Measurements from ENCODE around the gene MAP3K2. TPM values are rescaled to one million over a fixed set of nuclear protein-coding genes. Genes with fewer than 3 reads are reported as not detected.

The MAP3K2 gene
- total and polyA plus RNA-seq, 2 donors (not counting 3 experiments of a cell fraction or from before 2014, with no cell fraction given) = 3.4 to 25.7 TPM

GRCh38 chr2:127437056-127437455 is 49.3 kb upstream of the MAP3K2 start:
- Histone ChIP-seq H3K27ac (ENCODE audit: insufficient read depth, low read depth, low read length) (no peak overlapping the region), H4K20me1 (replicated peaks; ENCODE audit: control insufficient read depth, extremely low read depth, insufficient read depth, low read length) (no peaks in the 10 kb centered on the region), H3K36me3 (ENCODE audit: control insufficient read depth in 2 of 2, extremely low read depth in 1 of 2, insufficient read depth in 2 of 2, low read length in 2 of 2) (no peaks in the 10 kb centered on the region), H3K4me3 (replicated peaks in 1 of 3; ENCODE audit: insufficient read depth in 1 of 3, low read depth in 1 of 3, low read length in 3 of 3) (no peak overlapping the region), H3K9ac (replicated peaks; ENCODE audit: extremely low read depth, insufficient read depth, low read length) (no peak overlapping the region), H3K79me2 (ENCODE audit: control insufficient read depth, insufficient read depth, low read length) (no peaks in the 10 kb centered on the region), H2AFZ (ENCODE audit: low read depth, low read length) (no peak overlapping the region), H3K4me2 (ENCODE audit: insufficient read depth, low read length) (no peak overlapping the region), H3K27me3 (ENCODE audit: control insufficient read depth in 2 of 2, insufficient read depth in 2 of 2, low read length in 2 of 2) (no peaks in the 10 kb centered on the region), H3K9me1 (replicated peaks; ENCODE audit: control insufficient read depth, extremely low read depth, insufficient read depth, low read length) (no peaks in the 10 kb centered on the region), H3K9me3 (replicated peaks; ENCODE audit: control insufficient read depth, insufficient read depth, low read length) (no peaks in the 10 kb centered on the region), H3K4me1 (ENCODE audit: control insufficient read depth, extremely low read depth, insufficient read depth, low read length) (no peaks in the 10 kb centered on the region)
- DNase-seq (ENCODE audit: low read depth, low spot score) (no peak), FAIRE-seq (no peak)
- dilution Hi-C loops (cut with MboI; ENCODE audit: extremely low pct_ligation_motif_present, low sequenced_read_pairs) (no loop called here), intact Hi-C loops (cut with micrococcal nuclease) (no loop called here)
- no peak for TF ChIP-seq CTCF (IDR thresholded peaks at IDR 0.05; ENCODE audit: extremely low read depth in 1 of 2, insufficient read depth in 1 of 2, low read depth in 1 of 2, low read length in 2 of 2)
- no peak for TF ChIP-seq POLR2AphosphoS5 (IDR thresholded peaks at IDR 0.05; ENCODE audit: insufficient read depth, low read depth, low read length)
- no peak for TF ChIP-seq EZH2 (IDR thresholded peaks at IDR 0.05; ENCODE audit: borderline replicate concordance, low read depth, low read length, severe bottlenecking)
- TF ChIP-seq POLR2A (IDR thresholded peaks at IDR 0.05; ENCODE audit: low read depth, low read length) = no peak
- TF ChIP-seq GATA2 (IDR thresholded peaks at IDR 0.05; ENCODE audit: insufficient read depth, insufficient read length, low read depth, low read length) = no peak
- no peak for TF ChIP-seq FOS (IDR thresholded peaks at IDR 0.05; ENCODE audit: borderline replicate concordance, insufficient read depth, low read length)
- TF ChIP-seq MYC (IDR thresholded peaks at IDR 0.05; ENCODE audit: low read depth, low read length) = no peak
- TF ChIP-seq MAX (IDR thresholded peaks at IDR 0.05; ENCODE audit: insufficient read depth, insufficient read length) = no peak
- TF ChIP-seq JUN (IDR thresholded peaks at IDR 0.05; ENCODE audit: borderline replicate concordance, insufficient read depth, insufficient read length, low read depth) = no peak
- ChIA-PET CTCF (interaction anchor here (1.6 kb wide), 1 partner anchor 21 kb away, joined by 4 read pairs; no protein-coding TSS in a partner anchor), POLR2A (no interaction called here)
- BruUV-seq (replicated peaks) = no TSS peak
